Fibroblast of gingiva (primary cell): ENCODE measurements around the gene JHY.
A peak's percentile ranks its signal among the peaks of the same experiment; 100 is the strongest.
"Not testable (repeated sequence)": the region's sequence is repeated elsewhere in the genome, so short reads cannot be mapped to it uniquely, and the experiment has no call there.

Experiments used
- DNase-seq: peaks from one replicate; pipeline ENCODE4 v3.0.0-alpha.2; 2011; ENCODE audit warnings: low read depth

The JHY gene

DNA sequence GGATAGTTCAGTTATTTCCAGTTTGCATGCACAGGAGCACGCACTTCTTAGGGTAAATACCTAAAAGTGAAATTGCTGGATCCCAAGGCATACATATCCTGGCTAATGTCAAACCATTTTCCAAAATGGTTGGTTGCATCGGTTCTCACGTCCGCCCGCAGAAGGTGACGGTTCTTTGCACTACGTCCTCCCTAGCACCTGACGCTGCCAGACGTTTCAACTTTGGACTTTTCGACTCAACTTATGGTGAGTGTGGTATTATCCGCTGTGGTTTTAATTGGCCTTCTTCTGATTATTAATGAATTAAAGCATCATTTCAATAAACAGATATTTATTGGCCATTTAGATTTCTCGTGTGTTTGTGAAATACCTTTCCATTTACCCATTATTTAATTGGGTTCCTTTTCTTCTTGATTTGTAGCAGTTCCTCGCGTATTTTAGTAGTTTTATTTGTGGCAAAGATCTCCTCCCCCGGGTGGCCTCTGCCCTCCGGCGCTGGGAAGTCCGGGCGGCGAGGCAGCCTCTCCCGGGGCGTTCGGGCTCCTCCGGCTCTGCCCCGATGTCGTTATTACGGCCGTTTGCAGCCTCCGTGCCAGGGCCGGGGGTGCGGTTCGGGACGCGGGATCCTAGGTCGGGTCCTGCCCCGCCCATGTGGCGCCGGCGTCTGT lies at the start of gene JHY:
TSS of gene JHY (plus strand) at position 571 of the 668 bp plus-strand sequence. CDS start 3,091 bp downstream, outside the sequence.
- DNase-seq = peak; percentile 20

DNA sequence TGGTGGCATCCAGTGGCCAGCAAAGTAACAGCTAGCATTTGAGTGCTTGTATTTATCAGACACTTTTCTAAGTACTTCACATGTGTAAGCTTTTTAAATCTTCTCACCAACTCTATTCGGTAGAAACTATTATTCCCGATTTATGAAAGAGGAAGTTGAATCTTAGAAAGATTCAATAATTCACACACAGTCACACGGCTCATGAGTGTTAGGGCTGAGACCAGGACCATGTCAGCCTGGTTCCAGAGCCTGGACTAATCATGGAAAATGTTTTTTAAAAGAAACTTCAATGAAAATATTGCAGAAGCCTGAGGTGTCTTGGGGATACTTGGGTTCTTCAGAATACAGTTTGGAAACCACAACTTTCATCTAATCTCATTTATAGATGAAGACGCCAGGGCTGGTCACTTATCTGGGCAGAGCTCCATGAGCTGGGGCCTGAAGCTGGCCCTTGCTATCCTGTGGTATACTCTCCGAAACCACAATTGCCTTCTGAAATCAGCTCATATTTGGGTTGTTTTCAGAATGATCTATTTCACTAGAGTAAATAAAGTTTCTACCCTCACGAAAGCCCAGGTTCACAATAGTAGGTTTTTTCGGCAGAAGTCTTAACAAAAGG lies 48.6 kb upstream of the JHY start:
- DNase-seq = no peak

DNA sequence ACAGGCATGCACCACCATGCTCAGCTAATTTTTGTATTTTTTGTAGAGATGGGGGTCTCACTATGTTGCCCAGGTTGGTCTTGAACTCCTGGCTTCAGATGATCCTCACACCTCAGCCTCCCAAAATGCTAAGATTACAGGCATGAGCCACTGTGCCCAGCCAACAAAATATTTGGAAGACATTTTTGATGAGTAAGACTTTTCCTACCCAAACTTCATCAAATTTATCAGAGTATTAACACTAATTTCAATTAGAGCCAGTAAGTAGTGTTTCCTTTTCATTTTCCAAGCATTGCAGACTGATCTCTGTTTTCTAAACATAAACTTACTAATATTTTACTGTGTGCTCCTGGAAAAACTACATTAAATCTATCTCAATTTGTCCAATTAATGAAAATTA lies 45.6 kb upstream of the JHY start:
- DNase-seq = no peak

DNA sequence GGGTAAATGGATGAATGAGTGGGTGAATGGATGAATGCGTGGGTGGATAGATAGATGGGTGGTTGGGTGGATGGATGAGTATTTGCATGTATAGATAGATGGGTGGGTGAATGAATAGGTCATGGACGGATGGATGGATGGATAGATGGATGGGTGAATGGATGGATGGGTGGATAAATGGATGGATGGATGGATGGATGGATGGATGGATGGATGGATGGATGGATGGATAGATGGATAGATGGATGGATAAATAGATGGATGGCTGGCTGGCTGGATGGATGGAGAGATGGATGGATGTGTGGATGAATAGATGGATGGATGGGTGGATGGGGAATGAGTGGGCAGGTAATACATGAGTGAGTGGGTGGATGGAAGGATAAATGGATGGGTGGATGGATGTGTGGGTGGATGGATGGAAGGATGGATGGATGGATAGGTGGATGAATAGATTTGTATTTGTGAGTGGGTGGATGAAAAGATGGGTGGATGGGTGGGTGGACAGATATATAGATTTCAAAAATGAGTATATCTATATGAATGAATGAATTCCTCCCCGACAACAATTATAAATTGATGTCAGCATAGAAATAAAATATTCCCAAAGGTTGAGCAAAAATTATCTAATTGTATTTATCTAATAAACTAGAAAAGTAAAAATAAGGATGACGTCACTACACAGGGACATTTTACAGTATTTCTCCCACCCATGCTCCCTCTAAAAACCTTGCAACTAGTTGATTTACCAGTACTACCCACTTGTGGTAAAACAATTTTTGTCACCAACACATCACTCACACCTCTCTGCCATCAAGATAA lies 44.8 kb upstream of the JHY start:
- no peak for DNase-seq

DNA sequence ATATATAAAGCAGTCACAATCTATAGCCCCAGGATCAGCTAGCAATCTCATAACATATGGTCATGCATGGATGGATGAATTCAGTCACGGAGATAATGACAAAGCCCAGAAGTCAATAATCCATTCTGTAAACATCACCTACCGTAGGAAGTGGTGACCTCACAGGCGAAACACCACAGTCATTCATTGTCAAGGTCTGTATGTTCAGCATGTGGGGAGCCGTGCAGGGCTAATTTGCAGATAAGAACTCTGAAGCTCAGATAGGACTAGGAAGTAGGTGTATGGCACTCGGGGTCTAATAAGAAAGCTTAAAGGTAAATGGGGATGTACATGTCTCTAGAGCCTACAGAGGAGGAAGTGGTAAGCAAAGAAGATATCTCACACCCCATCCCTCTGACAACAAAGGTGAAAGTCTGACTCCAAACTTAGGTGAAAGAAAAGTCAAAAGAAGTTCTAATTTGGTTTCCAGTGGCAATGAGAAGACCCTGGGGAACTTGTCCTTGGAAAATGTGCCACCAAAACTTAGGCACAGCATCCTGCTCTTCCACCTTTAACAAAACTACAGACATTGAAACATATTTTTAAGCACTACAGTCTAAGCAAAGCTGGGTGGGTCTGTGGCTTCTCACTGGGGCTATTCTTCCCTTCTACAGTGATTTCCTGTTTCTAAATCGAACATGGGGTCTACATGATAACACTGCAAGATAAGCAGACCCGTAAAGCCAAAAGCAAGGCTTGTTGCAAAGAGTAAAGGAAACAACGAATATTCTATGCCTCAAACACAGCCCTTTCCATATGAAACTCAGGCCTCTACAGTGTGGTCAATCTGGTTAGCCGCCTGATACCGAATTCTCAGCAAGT lies 39.0 kb upstream of the JHY start:
- no peak for DNase-seq

DNA sequence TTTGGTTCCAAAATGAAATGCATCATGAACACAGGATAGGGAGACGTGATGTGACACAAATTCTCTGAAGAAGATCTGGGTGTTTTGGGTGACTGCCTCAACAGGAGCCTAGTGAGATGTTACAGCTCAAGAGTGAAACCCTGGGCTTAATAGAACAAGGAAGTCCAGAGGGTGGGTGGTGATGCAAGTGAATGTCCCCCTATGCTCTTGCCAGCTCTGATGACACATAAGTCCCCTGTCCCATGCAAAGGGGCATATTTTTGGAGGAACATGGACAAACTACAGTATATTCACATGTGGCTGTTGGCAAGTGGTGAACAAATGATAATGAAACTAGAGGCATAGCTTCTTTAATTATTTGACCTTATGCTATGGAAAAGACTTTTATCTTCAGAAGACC lies 35.1 kb upstream of the JHY start:
- DNase-seq = no peak

DNA sequence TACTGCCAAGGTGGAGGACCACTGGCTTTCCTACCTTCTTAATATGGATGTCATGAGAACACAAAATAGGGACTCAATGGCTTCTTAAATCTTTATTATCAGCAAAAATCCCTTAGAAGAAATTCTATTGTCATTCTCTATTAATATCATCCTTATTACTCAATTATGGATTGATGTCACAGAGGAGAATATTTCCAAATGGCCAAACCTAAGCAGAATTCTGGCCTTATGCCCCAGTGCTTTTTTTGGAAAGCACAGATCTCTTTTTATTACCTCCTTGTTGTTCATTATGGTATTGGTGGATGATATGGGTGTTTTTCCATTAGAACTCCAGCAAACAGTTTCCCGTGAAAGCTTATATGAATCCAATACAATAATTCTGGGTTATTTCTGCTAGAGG lies 34.4 kb upstream of the JHY start:
- peak; percentile 31 for DNase-seq

DNA sequence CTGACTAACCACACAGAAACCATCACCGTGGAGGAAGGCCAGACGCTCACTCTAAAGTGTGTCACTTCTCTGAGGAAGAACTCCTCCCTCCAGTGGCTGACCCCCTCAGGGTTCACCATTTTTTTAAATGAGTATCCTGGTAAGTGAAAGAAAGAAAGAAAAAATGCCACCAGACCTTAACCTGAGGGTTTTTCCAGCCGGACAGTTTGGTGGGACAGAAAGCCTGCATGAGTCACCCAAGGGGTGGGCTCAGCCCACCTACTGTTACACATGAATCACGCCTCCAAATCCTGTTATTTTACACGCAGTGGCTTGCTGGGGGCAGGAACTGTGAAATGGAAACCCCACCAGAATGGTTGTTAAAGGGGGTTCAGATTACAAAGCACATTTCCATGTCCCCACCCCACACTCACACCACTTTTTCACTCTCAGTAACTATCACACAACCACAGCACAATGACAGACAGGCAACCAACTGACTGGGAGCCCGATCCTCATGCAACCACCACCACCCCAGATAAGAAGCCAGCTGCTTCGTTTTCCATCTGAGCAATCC lies 32.4 kb upstream of the JHY start:
- DNase-seq = no peak

DNA sequence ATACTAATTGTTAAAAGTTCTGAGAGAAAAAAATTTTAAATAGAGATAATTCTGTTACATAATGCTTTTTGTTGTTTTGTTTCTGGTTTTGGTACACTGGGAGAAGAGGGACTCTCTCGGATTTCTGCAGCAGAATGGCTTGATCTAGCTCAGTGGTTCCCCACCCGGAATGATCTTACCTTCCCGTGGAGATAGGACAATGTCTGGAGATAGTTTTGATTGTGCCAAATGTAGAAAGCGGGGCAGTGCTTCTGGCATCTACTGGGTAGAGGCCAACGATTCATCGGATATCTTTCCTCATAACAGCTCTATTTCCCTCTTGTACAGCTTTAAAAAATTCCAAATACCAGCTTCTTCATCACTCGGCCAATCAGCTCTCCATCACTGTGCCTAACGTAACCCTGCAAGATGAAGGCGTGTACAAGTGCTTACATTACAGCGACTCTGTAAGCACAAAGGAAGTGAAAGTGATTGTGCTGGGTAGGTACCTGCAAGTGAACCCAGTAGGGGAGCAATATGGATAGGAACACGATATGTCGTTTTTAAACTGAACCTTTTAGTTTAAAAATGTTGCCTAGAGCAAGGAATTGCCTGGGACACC lies 31.1 kb upstream of the JHY start:
- DNase-seq = no peak

DNA sequence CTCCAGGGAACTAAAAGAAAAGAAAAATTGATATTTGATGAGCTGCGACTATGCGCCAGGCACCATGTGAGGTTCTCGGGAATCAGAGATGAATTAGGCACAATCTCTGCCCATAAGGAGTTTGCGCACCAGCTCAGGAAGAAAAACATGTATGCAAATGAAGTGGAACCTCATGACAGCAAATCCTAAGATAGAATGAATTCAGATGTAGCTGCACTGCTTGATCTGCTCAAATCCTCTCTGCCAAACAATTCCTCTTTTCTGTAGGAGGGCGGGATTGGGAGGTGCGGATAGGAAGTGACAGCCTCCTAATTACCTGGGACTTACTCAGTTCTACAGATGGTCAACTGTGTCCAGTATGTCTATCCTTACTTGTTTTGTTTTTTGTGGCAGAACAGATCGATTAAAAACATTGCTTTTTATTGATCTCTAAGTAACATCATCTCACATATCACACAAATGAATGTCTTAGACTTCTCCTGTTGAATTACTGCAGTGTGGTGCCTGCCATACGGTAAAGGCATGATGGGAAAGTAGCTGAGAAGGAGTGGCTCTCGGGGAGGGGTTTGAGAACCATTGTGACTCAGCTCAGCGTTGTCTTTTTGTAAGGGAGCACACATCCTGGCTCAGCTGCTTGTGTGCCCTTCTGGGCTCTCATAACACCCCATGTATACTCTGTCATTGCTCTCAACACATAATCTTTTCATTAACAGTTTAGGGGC lies 30.3 kb upstream of the JHY start:
- no peak for DNase-seq

DNA sequence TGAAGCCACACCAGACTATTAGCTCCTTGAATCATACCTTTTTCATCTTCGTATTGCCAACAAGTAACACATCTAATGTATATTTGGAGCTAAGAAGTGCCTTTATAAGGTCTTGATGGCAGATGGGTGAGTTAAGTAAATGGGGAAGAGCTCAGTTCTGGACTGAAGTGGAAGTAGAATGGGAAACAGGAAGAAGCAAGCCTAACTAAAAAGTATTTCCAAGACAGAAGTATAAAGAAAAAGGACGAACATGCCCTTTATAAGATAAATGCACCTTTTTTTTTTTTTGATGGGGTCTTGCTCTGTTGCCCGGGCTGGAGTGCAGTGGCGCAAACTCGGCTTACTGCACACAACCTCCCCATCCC lies 29.8 kb upstream of the JHY start:
- no peak for DNase-seq

DNA sequence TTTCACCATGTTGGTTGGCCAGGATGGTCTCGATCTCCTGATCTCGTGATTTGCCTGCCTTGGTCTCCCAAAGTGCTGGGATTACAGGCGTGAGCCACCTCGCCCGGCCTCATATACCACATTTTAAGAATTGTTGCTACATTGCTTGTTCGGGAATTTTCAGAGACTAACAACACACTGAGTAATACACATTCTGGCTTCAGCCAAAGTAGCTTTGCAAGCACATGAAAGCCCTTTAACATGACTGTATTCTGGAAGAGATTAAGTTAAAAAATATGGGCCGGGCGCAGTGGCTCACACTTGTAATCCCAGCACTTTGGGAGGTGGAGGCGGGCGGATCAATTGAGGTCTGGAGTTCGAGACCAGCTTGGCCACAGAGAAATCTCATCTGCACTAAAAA lies 29.3 kb upstream of the JHY start:
- DNase-seq = no peak

DNA sequence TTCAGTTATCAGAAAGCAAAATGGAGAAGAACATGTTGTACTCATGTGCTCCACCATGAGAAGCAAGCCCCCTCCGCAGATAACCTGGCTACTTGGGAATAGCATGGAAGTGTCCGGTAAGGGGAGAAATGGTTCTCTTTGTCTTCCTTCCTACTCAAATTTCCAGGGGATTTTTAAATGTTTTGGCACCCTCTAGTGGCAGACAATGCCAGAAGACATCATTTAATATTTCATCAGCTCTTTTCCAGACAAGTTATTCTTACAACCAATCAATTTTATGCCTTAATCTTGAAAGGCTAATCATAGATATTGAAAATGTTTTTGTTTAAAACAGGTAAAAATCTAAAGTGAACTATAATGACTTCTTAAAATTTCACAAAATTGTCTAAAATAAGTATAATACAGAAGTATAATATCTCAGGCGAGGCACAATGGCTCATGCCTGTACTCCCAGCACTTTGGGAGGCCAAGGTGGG lies 28.6 kb upstream of the JHY start:
- DNase-seq = peak; percentile 69

DNA sequence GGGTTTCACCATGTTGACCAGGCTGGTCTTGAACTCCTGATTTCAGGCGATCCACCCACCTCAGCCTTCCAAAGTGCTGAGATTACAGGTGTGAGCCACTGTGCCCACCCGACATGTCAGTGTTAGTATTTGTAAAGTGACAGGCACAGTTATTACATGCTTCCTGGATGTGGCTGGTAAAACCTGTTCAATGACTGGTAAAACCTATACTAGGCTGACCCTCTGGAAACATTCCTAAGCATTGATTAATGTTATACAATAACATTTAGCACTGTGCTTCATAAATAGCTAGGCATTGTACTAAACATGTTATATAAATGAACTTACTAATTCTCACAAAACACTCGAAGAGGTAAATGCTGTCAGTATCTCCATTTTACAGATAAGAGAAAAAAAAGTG lies 20.9 kb upstream of the JHY start:
- DNase-seq = no peak

DNA sequence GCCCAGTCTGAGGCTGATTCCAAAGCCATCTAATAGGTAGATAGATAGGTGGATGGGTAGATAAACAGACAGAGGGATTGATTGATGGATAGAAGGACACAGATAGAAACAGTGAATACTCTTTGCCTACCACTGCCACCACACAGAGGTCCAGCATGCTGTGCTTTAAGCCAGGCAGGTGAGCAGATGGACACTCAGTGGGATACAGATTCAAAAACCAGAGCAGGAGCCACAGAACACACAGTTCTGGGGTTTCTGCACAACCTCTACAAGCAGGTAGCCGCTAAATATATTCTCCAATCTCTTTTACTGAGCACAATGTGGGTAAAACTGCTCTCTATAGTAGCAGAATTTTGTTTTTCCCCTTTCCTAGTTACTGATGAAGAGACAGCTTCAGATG lies 20.5 kb upstream of the JHY start:
- DNase-seq = no peak

DNA sequence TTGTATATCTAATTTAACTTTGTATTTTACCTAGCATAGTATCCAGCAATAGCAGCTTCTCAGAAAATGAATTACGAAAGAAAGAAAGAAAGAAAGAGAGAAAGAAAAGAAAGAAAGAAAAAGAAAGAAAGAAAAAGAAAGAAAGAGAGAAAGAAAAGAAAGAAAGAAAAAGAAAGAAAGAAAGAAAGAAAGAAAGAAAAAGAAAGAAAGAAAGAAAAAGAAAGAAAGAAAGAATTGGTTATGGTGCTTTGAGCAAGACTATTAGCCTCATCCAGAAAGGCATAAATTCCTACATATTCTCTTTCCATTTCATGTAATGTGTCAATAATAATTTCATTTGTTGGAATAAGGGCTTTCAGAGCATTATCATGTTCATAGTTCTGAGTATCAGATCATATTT lies 19.4 kb upstream of the JHY start:
- not testable (repeated sequence) for DNase-seq

DNA sequence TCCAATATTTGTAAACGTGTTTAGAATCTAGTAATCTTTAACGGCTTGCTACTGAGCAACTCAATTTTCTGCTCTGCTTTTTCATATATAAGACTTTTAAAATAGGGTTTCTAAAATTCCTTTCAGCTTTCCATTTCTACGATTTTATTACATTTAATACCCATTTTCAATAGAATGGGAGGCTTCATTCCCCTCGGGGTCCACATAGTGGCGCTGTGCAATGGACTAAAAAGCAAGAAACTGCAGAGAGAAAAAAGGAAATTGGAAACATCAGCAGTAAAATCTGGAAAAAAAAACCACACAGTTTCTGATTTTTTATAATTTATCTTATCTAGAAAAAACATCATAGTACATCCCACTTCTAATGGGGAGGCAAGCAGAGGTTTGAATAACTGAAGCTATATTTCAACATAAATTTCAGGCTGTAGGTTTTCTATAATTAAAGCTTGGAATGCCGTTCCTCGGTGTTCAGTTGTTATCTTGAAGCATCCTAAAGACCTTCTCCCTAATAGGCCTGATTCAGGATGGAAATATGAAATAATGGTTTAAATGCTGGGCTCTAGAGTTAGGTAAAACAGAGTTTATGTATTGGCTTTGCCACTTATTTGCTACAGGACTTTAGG lies 18.7 kb upstream of the JHY start:
- DNase-seq = peak; percentile 18

DNA sequence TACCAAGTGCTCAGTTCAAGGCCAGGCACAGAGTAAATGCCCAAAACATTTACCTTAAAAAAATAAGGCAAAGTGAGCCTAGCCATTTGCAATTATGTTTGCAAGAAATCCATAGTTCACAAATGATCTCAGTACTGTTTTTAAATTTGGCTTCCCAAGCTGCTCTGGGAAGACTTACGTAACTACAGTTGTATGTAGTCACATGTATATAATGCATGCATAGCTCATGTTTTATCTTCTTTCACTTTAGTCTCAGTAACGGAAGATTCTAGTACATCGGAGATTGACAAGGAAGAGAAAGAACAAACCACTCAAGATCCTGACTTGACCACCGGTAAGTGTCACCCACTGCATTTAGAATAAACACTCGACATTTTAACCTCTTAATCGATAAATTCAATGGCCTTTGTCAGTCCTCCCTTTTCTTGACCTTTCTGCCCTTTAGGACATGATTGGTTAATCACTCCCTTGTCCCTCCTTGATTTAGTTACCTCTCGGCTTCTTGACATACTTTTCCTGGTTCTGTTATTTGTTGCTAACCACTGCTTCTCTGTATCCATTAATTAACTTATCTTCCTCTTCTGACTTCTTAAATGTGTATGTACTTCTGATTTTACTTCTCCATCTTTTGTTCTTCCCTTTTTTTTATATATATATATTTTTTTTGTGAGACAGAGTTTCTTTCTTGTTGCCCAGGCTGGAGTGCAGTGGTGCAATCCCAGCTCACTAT lies 18.0 kb upstream of the JHY start:
- no peak for DNase-seq

DNA sequence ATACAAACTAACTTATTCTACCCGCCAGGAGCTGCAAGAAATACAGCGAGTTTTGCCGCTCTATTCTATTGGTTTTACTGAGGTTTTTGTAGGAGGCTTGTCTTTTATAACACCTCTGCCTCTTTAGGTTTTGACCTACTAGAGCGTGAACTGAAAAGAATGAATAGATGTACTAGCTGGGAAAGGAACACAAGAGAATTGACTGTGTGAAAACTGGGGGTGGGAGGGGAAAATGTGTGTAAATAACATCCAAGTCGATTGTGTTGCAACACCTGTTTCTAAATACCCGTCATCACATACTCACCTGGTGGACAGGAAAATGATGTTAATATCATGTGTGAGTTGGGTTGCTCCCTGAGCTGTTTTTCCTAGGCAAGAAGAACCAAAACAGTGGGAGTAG lies 12.9 kb upstream of the JHY start:
- DNase-seq = no peak

DNA sequence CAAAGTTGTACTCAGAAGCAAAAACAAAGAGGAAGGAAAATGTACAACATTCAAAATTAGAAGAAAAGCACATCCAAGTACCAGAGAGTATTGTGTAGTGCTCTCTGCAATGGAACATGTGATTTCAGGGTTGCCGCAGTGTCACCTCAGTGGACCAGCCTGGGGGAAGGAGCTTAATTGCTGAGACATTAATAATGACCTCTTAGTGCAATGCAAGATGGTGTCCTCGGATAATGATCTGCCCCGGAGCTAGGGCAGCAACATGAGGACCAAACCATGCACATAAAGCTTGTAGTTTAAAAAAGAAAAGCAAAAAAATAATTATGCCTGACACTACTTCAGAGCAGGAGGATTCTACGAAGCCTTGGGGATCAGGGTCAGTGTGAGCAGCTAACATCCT lies 11.3 kb upstream of the JHY start:
- no peak for DNase-seq
